HG03457 (cell line): ENCODE measurements around the gene CERCAM.
"Not testable (repeated sequence)": the region's sequence is repeated elsewhere in the genome, so short reads cannot be mapped to it uniquely, and the experiment has no call there.

ENCODE experiments used
- ATAC-seq: cut with Tn5 transposase; IDR thresholded peaks from one replicate; pipeline ENCODE4 v1.9.1; 2021; ENCODE audit warnings: moderate number of reproducible peaks; ENCODE audit not compliant: unreplicated experiment

CERCAM gene

GRCh38 chr9:128416432-128417019 lies 4.1 kb upstream of the CERCAM start:
- no peak for ATAC-seq

- no peak for ATAC-seq
These were observed 1.4 kb upstream of the CERCAM start for GRCh38 chr9:128419061-128419925.

DNA sequence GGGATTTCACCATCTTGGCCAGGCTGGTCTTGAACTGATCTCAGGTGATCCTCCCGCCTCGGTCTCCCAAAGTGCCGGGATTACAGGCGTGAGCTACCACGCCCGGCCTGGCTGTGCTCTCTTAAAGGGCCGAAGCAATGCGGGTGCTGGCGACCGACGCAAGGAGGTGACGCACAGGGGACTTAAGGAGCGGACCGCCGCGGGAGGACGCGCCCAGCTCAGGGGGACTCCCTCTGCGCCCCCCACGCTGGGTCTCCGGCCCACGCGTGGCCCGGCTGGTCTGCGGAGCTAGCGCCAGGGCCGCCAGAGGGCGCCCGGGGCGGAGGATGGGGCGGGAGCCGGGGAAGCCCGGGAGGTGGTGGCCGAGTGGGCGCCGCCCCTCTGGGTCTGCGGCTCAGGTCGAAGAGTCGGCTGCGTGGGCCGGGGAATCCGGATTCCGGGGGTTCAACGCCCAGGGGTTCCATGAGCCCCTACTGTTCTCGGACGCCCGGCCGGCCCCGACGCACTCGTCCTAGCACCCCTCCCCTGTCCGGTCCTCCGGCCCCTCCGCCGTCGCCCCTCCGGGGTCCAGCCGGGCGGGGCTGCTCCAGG lies 502 bp upstream of the CERCAM start:
- peak; percentile 54 for ATAC-seq

- no peak for ATAC-seq
These were observed 882 bp downstream of the CERCAM start for GRCh38 chr9:128421482-128421996.

- not testable (repeated sequence) for ATAC-seq
These were observed 1.5 kb downstream of the CERCAM start for GRCh38 chr9:128422022-128422782.

- ATAC-seq = no peak
These were observed 2.1 kb downstream of the CERCAM start for GRCh38 chr9:128422783-128423150.

DNA sequence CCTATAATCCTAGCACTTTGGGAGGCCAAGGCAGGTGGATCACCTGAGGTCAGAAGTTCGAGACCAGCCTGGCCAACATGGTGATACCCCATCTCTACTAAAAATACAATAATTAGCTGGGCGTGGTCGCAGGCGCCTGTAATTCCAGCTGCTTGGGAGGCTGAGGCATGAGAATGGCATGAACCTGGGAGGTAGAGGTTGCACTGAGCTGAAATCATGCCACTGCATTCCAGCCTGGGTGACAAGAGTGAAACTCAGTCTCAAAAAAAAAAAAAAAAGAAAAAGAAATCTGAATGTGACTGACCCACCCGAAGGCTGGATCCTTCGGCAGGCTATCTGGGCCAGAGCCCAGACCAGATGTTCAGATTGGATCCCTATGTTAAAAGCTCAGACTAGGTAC lies 2.7 kb downstream of the CERCAM start:
- not testable (repeated sequence) for ATAC-seq

- no peak for ATAC-seq
These were observed 3.7 kb downstream of the CERCAM start for GRCh38 chr9:128424268-128424780.

DNA sequence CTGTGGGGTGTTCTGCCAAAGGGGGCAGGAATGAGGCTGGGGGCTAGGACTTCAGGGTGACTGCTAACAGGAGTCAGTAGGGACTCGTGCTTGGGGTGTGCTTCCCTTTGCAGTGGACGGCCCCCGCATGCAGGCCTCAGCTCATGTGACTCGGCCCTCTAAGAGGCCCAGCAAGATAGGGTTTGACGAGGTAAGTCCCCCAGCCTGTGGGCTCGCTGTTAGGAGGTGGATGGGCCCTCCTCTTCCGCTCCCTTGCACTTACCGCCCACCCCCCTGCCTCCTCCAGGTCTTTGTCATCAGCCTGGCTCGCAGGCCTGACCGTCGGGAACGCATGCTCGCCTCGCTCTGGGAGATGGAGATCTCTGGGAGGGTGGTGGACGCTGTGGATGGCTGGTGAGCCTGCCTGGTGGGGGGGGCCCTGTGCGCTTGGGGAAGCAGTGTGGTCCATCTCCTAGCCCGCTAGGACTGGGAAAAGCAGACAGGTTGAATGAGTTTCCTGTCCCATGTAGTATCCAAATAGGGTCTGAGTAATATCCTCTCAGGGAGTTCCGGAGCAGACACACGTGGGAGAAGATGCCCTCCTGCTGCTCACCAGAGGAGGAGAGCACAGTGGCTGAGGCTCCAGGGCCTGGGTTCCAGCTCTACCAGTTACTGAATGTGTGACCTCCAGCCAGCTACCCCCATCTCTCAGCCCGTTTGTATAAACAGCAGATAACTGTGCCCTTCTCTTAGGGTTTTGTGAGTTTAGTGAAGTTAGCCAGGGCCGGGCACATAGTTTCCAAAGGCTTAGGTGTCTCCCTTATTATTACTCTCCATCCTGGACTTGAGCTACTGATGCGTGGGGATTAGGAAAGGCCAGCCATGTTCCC lies 8.2 kb downstream of the CERCAM start:
- ATAC-seq = no peak

GRCh38 chr9:128429513-128430086 lies 8.9 kb downstream of the CERCAM start:
- ATAC-seq = no peak

DNA sequence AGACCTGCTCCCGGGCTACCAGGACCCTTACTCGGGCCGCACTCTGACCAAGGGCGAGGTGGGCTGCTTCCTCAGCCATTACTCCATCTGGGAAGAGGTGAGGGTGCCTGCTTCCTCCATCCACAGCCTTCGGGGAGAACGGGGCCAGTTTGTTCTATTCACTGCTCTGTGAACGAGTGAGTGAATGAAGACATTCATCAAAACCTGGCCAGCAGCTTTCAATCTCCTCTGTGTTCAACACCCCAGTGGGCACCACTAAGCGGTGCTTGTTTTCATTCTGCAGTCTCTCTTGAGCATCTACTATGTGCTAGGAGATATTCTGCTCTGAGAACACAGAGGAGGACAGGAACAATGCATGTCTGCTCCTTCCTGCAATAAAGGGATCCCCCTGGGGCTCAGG lies 10.6 kb downstream of the CERCAM start:
- no peak for ATAC-seq

- ATAC-seq = no peak
These were observed 13.7 kb downstream of the CERCAM start for GRCh38 chr9:128434340-128434739.

DNA sequence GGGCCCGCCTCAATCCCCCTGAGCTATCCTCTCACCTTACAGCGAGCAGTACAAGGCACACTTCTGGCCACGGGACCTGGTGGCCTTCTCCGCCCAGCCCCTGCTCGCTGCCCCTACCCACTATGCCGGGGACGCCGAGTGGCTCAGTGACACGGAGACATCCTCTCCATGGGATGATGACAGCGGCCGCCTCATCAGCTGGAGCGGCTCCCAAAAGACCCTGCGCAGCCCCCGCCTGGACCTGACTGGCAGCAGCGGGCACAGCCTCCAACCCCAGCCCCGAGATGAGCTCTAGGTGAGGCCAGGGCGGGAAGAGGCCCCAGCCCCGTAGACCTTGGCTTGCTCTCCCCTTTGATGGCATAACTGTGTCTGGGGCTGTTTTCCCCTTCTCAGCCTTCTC lies 15.0 kb downstream of the CERCAM start:
- ATAC-seq = no peak

GRCh38 chr9:128438343-128439109 lies 17.9 kb downstream of the CERCAM start:
- no peak for ATAC-seq

DNA sequence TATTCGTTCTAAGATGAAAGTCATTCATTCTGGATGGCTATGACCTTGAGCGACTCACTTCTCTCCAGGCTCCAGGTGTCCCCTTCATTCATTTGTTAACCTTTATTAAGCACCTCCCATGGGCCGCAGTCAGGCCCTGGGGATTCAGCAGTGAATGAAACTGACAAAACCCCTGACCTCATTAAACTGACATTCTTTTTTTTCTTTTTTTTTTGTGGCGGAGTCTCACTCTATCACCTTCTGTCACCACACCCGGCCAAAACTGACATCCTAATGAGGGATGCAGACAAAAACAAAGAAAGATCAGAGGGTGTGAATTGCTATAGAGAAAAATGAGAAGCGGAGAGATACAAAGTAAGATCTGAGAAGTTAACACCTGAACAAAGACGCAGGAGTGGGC lies 18.6 kb downstream of the CERCAM start:
- ATAC-seq = no peak

DNA sequence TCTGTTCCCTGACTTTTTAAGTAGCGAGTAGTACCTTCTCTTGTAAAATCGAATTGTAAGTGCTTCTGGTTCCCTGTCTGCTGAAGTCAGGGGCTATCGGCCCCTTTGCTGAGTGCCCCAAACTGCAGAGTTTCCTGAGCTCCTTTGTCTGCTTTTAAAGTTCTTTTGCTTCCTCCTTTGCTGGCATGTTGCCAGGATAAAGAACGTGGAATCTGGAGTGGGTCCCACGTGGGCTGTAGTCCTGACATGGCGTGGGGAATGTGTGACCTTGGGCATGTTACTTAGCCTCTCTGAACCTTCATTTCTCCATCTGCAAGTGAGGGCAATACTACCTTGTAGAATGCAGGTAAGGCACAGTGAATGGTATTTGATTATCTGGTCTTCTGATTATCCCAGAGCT lies 21.5 kb downstream of the CERCAM start:
- no peak for ATAC-seq

DNA sequence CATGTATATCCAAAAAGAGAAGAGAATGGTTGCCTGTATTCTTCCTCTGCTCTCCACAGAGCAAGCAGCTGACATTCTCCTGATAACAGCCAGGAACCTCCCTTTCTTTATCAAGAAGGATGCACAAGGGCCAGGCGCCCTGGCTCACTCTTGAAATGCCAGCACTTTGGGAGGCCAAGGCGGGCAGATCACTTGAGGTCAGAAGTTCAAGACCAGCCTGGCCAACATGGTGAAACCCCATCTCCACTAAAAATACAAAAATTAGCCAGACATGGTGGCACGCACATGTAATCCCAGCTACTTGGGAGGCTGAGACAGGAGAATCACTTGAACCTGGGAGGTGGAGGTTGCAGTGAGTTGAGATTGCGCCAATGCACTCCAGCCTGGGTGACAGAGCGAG lies 25.8 kb downstream of the CERCAM start:
- ATAC-seq = not testable (repeated sequence)

GRCh38 chr9:128448746-128449145 lies 28.1 kb downstream of the CERCAM start:
- ATAC-seq = no peak

GRCh38 chr9:128454991-128455390 lies 34.3 kb downstream of the CERCAM start:
- no peak for ATAC-seq
